VCaP (cell line): ENCODE data around the gene ASH1L.

Source experiments
- H3K27ac ChIP-seq: fragments of 450-650 bp; 2 replicates; pipeline ENCODE4 v1.5.1; 2017
- TF ChIP-seq, protein P1 (sequence below): fragments of 450-650 bp; conservative IDR thresholded peaks from 2 replicates; pipeline ENCODE4 v1.5.1; 2017; ENCODE audit warnings: mild to moderate bottlenecking, moderate library complexity

Gene ASH1L

GRCh38 chr1:155379631-155380090, 182.9 kb downstream of the ASH1L start:
- TF ChIP-seq, protein P1, sequence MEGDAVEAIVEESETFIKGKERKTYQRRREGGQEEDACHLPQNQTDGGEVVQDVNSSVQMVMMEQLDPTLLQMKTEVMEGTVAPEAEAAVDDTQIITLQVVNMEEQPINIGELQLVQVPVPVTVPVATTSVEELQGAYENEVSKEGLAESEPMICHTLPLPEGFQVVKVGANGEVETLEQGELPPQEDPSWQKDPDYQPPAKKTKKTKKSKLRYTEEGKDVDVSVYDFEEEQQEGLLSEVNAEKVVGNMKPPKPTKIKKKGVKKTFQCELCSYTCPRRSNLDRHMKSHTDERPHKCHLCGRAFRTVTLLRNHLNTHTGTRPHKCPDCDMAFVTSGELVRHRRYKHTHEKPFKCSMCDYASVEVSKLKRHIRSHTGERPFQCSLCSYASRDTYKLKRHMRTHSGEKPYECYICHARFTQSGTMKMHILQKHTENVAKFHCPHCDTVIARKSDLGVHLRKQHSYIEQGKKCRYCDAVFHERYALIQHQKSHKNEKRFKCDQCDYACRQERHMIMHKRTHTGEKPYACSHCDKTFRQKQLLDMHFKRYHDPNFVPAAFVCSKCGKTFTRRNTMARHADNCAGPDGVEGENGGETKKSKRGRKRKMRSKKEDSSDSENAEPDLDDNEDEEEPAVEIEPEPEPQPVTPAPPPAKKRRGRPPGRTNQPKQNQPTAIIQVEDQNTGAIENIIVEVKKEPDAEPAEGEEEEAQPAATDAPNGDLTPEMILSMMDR, result no peak

DNA sequence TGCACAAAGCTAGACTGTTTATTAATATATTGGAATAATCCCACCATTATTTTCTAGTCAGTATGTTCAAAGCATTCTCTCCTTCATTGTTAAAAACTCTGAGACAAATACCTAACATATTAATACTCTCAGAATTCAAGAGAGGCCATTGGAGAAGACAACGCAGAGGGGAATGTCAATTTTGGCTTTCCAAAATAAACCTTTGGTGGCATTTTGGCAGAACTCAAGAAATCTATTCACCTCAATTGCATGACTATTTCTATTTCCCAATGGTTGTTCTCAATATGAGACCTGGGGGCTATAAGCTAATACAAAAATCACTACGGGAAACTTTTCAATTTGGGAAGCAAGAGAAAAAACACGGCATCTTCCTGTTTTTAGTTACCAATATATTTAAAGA, 183.4 kb downstream of the ASH1L start:
- peak overlapping the region; percentile 76 for H3K27ac ChIP-seq
- TF ChIP-seq, protein P1, result no peak

More at GRCh38 chr1:155379631-155380090, 182.9 kb downstream of the ASH1L start:
- peak overlapping the region; percentile 76 for H3K27ac ChIP-seq

- no peak overlapping the region for H3K27ac ChIP-seq
- TF ChIP-seq, protein P1, result no peak
Observed at GRCh38 chr1:155360051-155360450, 202.6 kb downstream of the ASH1L start.

DNA sequence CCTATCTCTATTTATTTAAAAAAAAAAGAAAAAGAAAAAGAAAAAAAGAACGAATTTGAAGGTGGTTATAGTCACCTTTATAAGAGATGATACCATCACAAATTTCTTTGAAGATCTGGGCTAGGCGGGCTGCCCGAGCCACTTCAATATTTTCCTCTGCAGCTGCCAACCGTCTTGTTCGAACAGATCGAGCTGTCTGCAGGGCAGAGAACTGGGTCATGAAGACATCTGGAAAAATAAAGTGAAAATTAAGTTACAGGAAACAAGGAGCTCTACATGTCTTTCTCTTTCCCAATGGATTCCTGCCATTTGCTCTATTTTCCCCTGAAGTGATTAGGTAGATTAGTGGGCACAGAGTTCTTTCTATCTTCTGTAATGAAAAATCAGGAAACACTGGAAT, 210.0 kb downstream of the ASH1L start:
- no peak overlapping the region for H3K27ac ChIP-seq
- TF ChIP-seq, protein P1, result no peak

GRCh38 chr1:155342842-155343241, 219.8 kb downstream of the ASH1L start:
- TF ChIP-seq, protein P1, result no peak
- H3K27ac ChIP-seq, result peak overlapping the region; percentile 58

GRCh38 chr1:155339515-155340097, 223.0 kb downstream of the ASH1L start:
- H3K27ac ChIP-seq, result no peak overlapping the region
- TF ChIP-seq, protein P1, result no peak

- TF ChIP-seq, protein P1, result no peak
- no peak overlapping the region for H3K27ac ChIP-seq
Observed at GRCh38 chr1:155334962-155335361, 227.6 kb downstream of the ASH1L start.
